GM12875 (cell line): Measurements from ENCODE around the gene IRAK1BP1.
"Not testable (repeated sequence)": the region's sequence is repeated elsewhere in the genome, so short reads cannot be mapped to it uniquely, and the experiment has no call there.

ENCODE experiments used
- H3K4me3 ChIP-seq: one replicate; pipeline ENCODE4 v1.5.1; 2011; ENCODE audit warnings: low read depth, low read length, control low read depth
- CTCF ChIP-seq: IDR thresholded peaks from 2 replicates; pipeline ENCODE4 v1.5.1; 2011; ENCODE audit warnings: low read depth, mild to moderate bottlenecking, control low read depth, inconsistent platforms, low read length, moderate library complexity, borderline replicate concordance; ENCODE audit not compliant: insufficient read depth

Gene IRAK1BP1

GRCh38 chr6:78911218-78911940 is 44.0 kb downstream of the IRAK1BP1 start:
- no peak overlapping the region for H3K4me3 ChIP-seq
- TF ChIP-seq CTCF, result no peak

- TF ChIP-seq CTCF, result no peak
- H3K4me3 ChIP-seq, result no peak overlapping the region
Observed at GRCh38 chr6:78916411-78916810, 49.1 kb downstream of the IRAK1BP1 start.

GRCh38 chr6:78917788-78918187 is 50.4 kb downstream of the IRAK1BP1 start:
- TF ChIP-seq CTCF, result no peak
- no peak overlapping the region for H3K4me3 ChIP-seq

GRCh38 chr6:78921168-78921567 is 53.8 kb downstream of the IRAK1BP1 start:
- not testable (repeated sequence) for H3K4me3 ChIP-seq

GRCh38 chr6:78925317-78925716 is 58.0 kb downstream of the IRAK1BP1 start:
- H3K4me3 ChIP-seq, result no peak overlapping the region
- TF ChIP-seq CTCF, result no peak

GRCh38 chr6:78935553-78935952 is 68.2 kb downstream of the IRAK1BP1 start:
- TF ChIP-seq CTCF, result no peak
- H3K4me3 ChIP-seq, result no peak overlapping the region

- no peak for TF ChIP-seq CTCF
- H3K4me3 ChIP-seq, result no peak overlapping the region
Observed at GRCh38 chr6:78936515-78936914, 69.2 kb downstream of the IRAK1BP1 start.

- no peak overlapping the region for H3K4me3 ChIP-seq
- no peak for TF ChIP-seq CTCF
Observed at GRCh38 chr6:78942446-78942845, 75.1 kb downstream of the IRAK1BP1 start.
